ENCODE data around the gene SLFN5. TPM values are rescaled to one million over a fixed set of nuclear protein-coding genes. Genes with fewer than 3 reads are reported as not detected.
"Not testable (repeated sequence)": the region's sequence is repeated elsewhere in the genome, so short reads cannot be mapped to it uniquely, and the experiment has no call there.

Gene SLFN5
- polyA plus RNA-seq, 5 donors, result 14.2 to 25.7 (median 24.0) TPM

- DNase-seq, result no peak
Measured at GRCh38 chr17:35240861-35241260, 2.0 kb upstream of the SLFN5 start.

- no peak for DNase-seq
Measured at GRCh38 chr17:35241520-35241919, 1.4 kb upstream of the SLFN5 start.

GRCh38 chr17:35242158-35242804, 591 bp upstream of the SLFN5 start:
- peak; percentile 65 to 67 for DNase-seq

GRCh38 chr17:35243561-35244340, 879 bp downstream of the SLFN5 start:
- DNase-seq, result peak; percentile 58 to 66

- peak; percentile 38 to 49 for DNase-seq
Measured at GRCh38 chr17:35244341-35245195, 1.7 kb downstream of the SLFN5 start.

GRCh38 chr17:35245196-35245486, 2.3 kb downstream of the SLFN5 start:
- no peak for DNase-seq

- no peak for DNase-seq
Measured at GRCh38 chr17:35252651-35253050, 9.8 kb downstream of the SLFN5 start.

- peak; percentile 79 to 83 for DNase-seq
Measured at GRCh38 chr17:35254107-35254773, 11.4 kb downstream of the SLFN5 start.

- DNase-seq, result no peak
Measured at GRCh38 chr17:35255316-35255715, 12.4 kb downstream of the SLFN5 start.

GRCh38 chr17:35256629-35257028, 13.8 kb downstream of the SLFN5 start:
- no peak for DNase-seq

GRCh38 chr17:35257208-35257659, 14.4 kb downstream of the SLFN5 start:
- peak; percentile 42 to 44 for DNase-seq

- DNase-seq, result no peak
Measured at GRCh38 chr17:35259001-35259400, 16.1 kb downstream of the SLFN5 start.

GRCh38 chr17:35265071-35265470, 22.2 kb downstream of the SLFN5 start:
- no peak for DNase-seq

GRCh38 chr17:35265566-35266141, 22.8 kb downstream of the SLFN5 start:
- DNase-seq, result peak; percentile 31 to 51

GRCh38 chr17:35274167-35275066, 31.5 kb downstream of the SLFN5 start:
- not testable (repeated sequence) for DNase-seq

- not testable (repeated sequence) for DNase-seq
Measured at GRCh38 chr17:35278454-35278853, 35.6 kb downstream of the SLFN5 start.

GRCh38 chr17:35278876-35279275, 36.0 kb downstream of the SLFN5 start:
- not testable (repeated sequence) for DNase-seq

GRCh38 chr17:35283767-35284166, 40.9 kb downstream of the SLFN5 start:
- no peak for DNase-seq

GRCh38 chr17:35284955-35285354, 42.1 kb downstream of the SLFN5 start:
- DNase-seq, result no peak

GRCh38 chr17:35286120-35286781, 43.4 kb downstream of the SLFN5 start:
- DNase-seq, result no peak
